ENCODE data around the gene GRIN3B. TPM values are rescaled to one million over a fixed set of nuclear protein-coding genes. Genes with fewer than 3 reads are reported as not detected.
A peak's percentile ranks its signal among the peaks of the same experiment; 100 is the strongest.

GRIN3B gene
- total and polyA plus RNA-seq, 8 donors, result 0.03 TPM; not detected in 7

GRCh38 chr19:1018932-1019615, 18.9 kb downstream of the GRIN3B start:
- Histone ChIP-seq H3K27ac (peak overlapping the region in 3 of 5 donors; percentile 89 to 99 (median 96)), H3K27me3 (no peaks in the 10 kb centered on the region), H3K4me1 (peaks cover 49 to 83% (median 70%) of the 10 kb centered on the region in 4 donors), H3K4me3 (peak overlapping the region; percentile 96 to 97 (median 97)), H3K36me3 (peaks cover 0 to 16% (median 14%) of the 10 kb centered on the region in 4 donors), H3K9me3 (no peaks in the 10 kb centered on the region)
- intact Hi-C loops (cut with DNase I; ENCODE audit: low total_unique reads), result no loop called here
- no peak for TF ChIP-seq POLR2AphosphoS5 (IDR thresholded peaks at IDR 0.05)
- no peak for TF ChIP-seq POLR2A (IDR thresholded peaks at IDR 0.05)
- no peak for TF ChIP-seq CTCF (IDR thresholded peaks at IDR 0.05)
- no peak for TF ChIP-seq EP300 (IDR thresholded peaks at IDR 0.05)
- DNase-seq, result no peak
- WGBS, 5 donors, result 38 to 54% (median 50%) methylated on average over 12 to 17 of the region's 17 CpGs

GRCh38 chr19:1019616-1019961, 19.4 kb downstream of the GRIN3B start:
- intact Hi-C loops (cut with DNase I; ENCODE audit: low total_unique reads), result no loop called here
- Histone ChIP-seq H3K27me3 (no peaks in the 10 kb centered on the region), H3K27ac (peak overlapping the region in 4 of 5 donors; percentile 89 to 99 (median 94)), H3K36me3 (peaks cover 0 to 11% (median 9%) of the 10 kb centered on the region in 4 donors), H3K4me1 (peaks cover 49 to 77% (median 67%) of the 10 kb centered on the region in 4 donors), H3K4me3 (peak overlapping the region; percentile 96 to 97 (median 97)), H3K9me3 (no peaks in the 10 kb centered on the region)
- 48 to 55% (median 54%) methylated on average over 11 to 18 of the region's 18 CpGs for WGBS, 5 donors
- TF ChIP-seq CTCF (IDR thresholded peaks at IDR 0.05) (no peak), POLR2AphosphoS5 (IDR thresholded peaks at IDR 0.05) (no peak), POLR2A (IDR thresholded peaks at IDR 0.05) (no peak), EP300 (IDR thresholded peaks at IDR 0.05) (no peak)
- no peak for DNase-seq

GRCh38 chr19:1019980-1020867, 20.0 kb downstream of the GRIN3B start:
- DNase-seq, result no peak

More at GRCh38 chr19:1019980-1020867, 20.0 kb downstream of the GRIN3B start:
- no peaks in the 10 kb centered on the region for H3K9me3 ChIP-seq
- TF ChIP-seq CTCF (IDR thresholded peaks at IDR 0.05) (no peak), EP300 (IDR thresholded peaks at IDR 0.05) (no peak), POLR2AphosphoS5 (IDR thresholded peaks at IDR 0.05) (no peak), POLR2A (IDR thresholded peaks at IDR 0.05) (no peak)
- peaks cover 44 to 71% (median 62%) of the 10 kb centered on the region in 4 donors for H3K4me1 ChIP-seq
- 1 to 2% (median 1%) methylated on average over 49 to 60 of the region's 60 CpGs for WGBS, 5 donors
- H3K36me3 ChIP-seq, result peaks cover 0 to 5% (median 3%) of the 10 kb centered on the region in 4 donors
- H3K27me3 ChIP-seq, result no peaks in the 10 kb centered on the region
- H3K27ac ChIP-seq, result peak overlapping the region; percentile 89 to 99 (median 94)
- intact Hi-C loops (cut with DNase I; ENCODE audit: low total_unique reads), result no loop called here
- H3K4me3 ChIP-seq, result peak overlapping the region; percentile 96 to 97 (median 97)
